Smooth muscle cell of the coronary artery (primary cell): Measurements from ENCODE around the gene ITGB5. TPM values are rescaled to one million over a fixed set of nuclear protein-coding genes. Genes with fewer than 3 reads are reported as not detected.

Experiments used
- total RNA-seq: library from RNA; depleted of rRNA; stranded (reverse); fragments of >200 nt; gene quantifications from 2 replicates; pipeline ENCODE4 v1.2.3, GENCODE V29; 2014; ENCODE audit warnings: low replicate concordance

The ITGB5 gene
- total RNA-seq: 339 and 499 TPM in 2 replicates

GRCh38 chr3:124887177-124887931, at the start of gene ITGB5:
Gene ITGB5, minus strand, starts transcription at chr3:124887365. Its CDS starts 365 bp downstream, at chr3:124887000.

GRCh38 chr3:124934577-124934976, 47.4 kb upstream of the ITGB5 start, which contains the start of gene MUC13:
Gene MUC13, minus strand, starts transcription at chr3:124934751. Its CDS starts 39 bp downstream, at chr3:124934712.

GRCh38 chr3:124730129-124730940, 156.8 kb downstream of the ITGB5 start, which contains the start of gene UMPS:
Gene UMPS, plus strand, starts transcription at chr3:124730452. Its CDS starts 20 bp downstream, at chr3:124730472.

Other genes with a start within 250 kb of the ITGB5 start
- 22.8 and 25.7 TPM in 2 replicates for gene UMPS, start 156.9 kb downstream of the ITGB5 start, total RNA-seq
- gene MUC13, start 47.4 kb upstream of the ITGB5 start, total RNA-seq: not detected in 2 replicates
- 63.1 and 129 TPM in 2 replicates for gene HEG1, start 168.6 kb upstream of the ITGB5 start, total RNA-seq